ENCODE measurements around the gene TIGD7. TPM values are rescaled to one million over a fixed set of nuclear protein-coding genes. Genes with fewer than 3 reads are reported as not detected.

TIGD7 gene
- total and polyA plus RNA-seq, 2 of the 13 experiments (the other 11 are each of a cell fraction or from before 2014, with no cell fraction given) = not detected

GRCh38 chr16:3259836-3260235 lies 45.4 kb downstream of the TIGD7 start:
- Histone ChIP-seq H3K9ac (ENCODE audit: insufficient read depth, low read depth, low read length) (no peak overlapping the region), H3K27ac (ENCODE audit: extremely low read length, insufficient read depth, low read length) (no peak overlapping the region), H4K20me1 (ENCODE audit: insufficient read depth, low read length) (no peaks in the 10 kb centered on the region), H3K9me3 (ENCODE audit: low read length) (no peaks in the 10 kb centered on the region), H3K4me1 (ENCODE audit: insufficient read depth, low read length) (peaks cover 66% of the 10 kb centered on the region), H3K27me3 (ENCODE audit: control insufficient read depth in 1 of 2, insufficient read depth in 2 of 2, low read length in 2 of 2) (peaks cover 7 to 22% of the 10 kb centered on the region in 2 experiments; a peak in 4 of 5 replicates), H3K4me2 (ENCODE audit: low read depth, low read length) (peak overlapping the region; percentile 81), H3K36me3 (replicated peaks in 1 of 2; ENCODE audit: control insufficient read depth in 1 of 2, insufficient read depth in 2 of 2, low read length in 2 of 2) (no peaks in the 10 kb centered on the region), H3K79me2 (ENCODE audit: insufficient read depth, low read length) (no peaks in the 10 kb centered on the region), H3K4me3 (replicated peaks in 1 of 3; ENCODE audit: insufficient read depth in 1 of 3, low read depth in 2 of 3, low read length in 3 of 3) (peak overlapping the region; percentile 26 to 57 (median 48)), H2AFZ (ENCODE audit: low read length) (no peak overlapping the region)
- ChIA-PET CTCF (ENCODE audit: low intra/inter-chr PET ratio, low total read pairs) (no interaction called here), POLR2A (interaction anchor here (1.2 to 2.4 kb wide), 4 partner anchors 10 to 184 kb away, joined by 3 to 9 read pairs (median 6); partner anchors contain the start of genes NAA60, ZNF263 and ZNF597)
- ATAC-seq (no peak), FAIRE-seq (peak; percentile 30), DNase-seq (ENCODE audit: low spot score) (no peak)
- intact Hi-C loops (cut with micrococcal nuclease; ENCODE audit: unreplicated experiment) (loop anchor here (5.0 kb wide), 1 partner anchor 68 kb away; no protein-coding TSS in a partner anchor), in situ Hi-C loops (cut with HindIII; ENCODE audit: extremely low pct_ligation_motif_present, low pct_unique_long_range_greater_than_20kb) (no loop called here)
- no TSS peak for BruUV-seq (replicated peaks)
- 0% methylated on average over 8 of the region's 8 CpGs for WGBS (ENCODE audit: low lambda C conversion rate)
- no peak for TF ChIP-seq ZNF280D (CRISPR knock-in tag; IDR thresholded peaks at IDR 0.05)
- no peak for TF ChIP-seq NBN (conservative IDR thresholded peaks at IDR 0.05)
- no peak for TF ChIP-seq DBP (CRISPR knock-in tag; IDR thresholded peaks at IDR 0.05; ENCODE audit: not compliant biosample characterization)
- no peak for TF ChIP-seq THYN1 (CRISPR knock-in tag; IDR thresholded peaks at IDR 0.05; ENCODE audit: borderline replicate concordance, low read depth)
- TF ChIP-seq BCLAF1 (IDR thresholded peaks at IDR 0.05) = no peak
- no peak for TF ChIP-seq PAXIP1 (CRISPR knock-in tag; conservative IDR thresholded peaks at IDR 0.05)
- no peak for TF ChIP-seq ZNF18 (CRISPR knock-in tag; IDR thresholded peaks at IDR 0.05; ENCODE audit: insufficient replicate concordance)
- TF ChIP-seq NFYC (CRISPR knock-in tag; IDR thresholded peaks at IDR 0.05) = no peak
- no peak for TF ChIP-seq CSRNP2 (CRISPR knock-in tag; conservative IDR thresholded peaks at IDR 0.05; ENCODE audit: low read depth)

Measured in HepG2 (cell line).